Measurements from ENCODE around the gene RAF1. TPM values are rescaled to one million over a fixed set of nuclear protein-coding genes. Genes with fewer than 3 reads are reported as not detected.

The RAF1 gene
- 100 to 1,000 TPM; 116 to 120 TPM for total RNA-seq
- 10 to 100 TPM; 54.1 to 74.0 TPM for polyA plus RNA-seq

- intact Hi-C loops (cut with micrococcal nuclease), result loop anchor here (1.0 to 10.0 kb wide), 6 partner anchors 37 to 301 kb away; partner anchors contain the start of genes MKRN2 and TSEN2
- H3K27ac ChIP-seq (ENCODE audit: low read depth, low read length), result peak within 1 kb of the TSS; percentile 95
- Mint-ChIP-seq H3K27me3 (no peaks in the 10 kb centered on the region), H3K36me3 (peaks cover 0 to 17% of the 10 kb centered on the region in 2 donors), H3K9me3 (peaks cover 0 to 2% (median 0%) of the 10 kb centered on the region in 8 donors), H3K4me3 (peak within 1 kb of the TSS; percentile 88 to 100 (median 98)), H3K27ac (peak within 1 kb of the TSS; percentile 98 to 99 (median 99)), H3K4me1 (peaks cover 20 to 48% (median 29%) of the 10 kb centered on the region in 4 donors)
- H3K4me3 ChIP-seq (ENCODE audit: low read length in 2 of 2), result peak within 1 kb of the TSS; percentile 93 to 99
- H3K9me3 ChIP-seq (ENCODE audit: control insufficient read depth in 1 of 2, low read length in 2 of 2), result no peaks in the 10 kb centered on the region
- DNase-seq, result peak; percentile 97 to 98 (median 98)
- H3K27me3 ChIP-seq (ENCODE audit: insufficient read depth, low read length), result no peaks in the 10 kb centered on the region
- peaks cover 40% of the 10 kb centered on the region for H3K4me1 ChIP-seq (ENCODE audit: insufficient read depth, low read length)
- POLR2A ChIA-PET (ENCODE audit: partially characterized antibody), result interaction anchor here (0.7 to 3.6 kb wide), 33 partner anchors 10 to 1988 kb away, joined by 3 to 29 read pairs (median 3); partner anchors contain the start of genes CAND2, CCDC174, MKRN2 and RPL32
- CTCF ChIA-PET (ENCODE audit: partially characterized antibody), result interaction anchor here (1.4 kb wide), 1 partner anchor 57 kb away, joined by 3 read pairs; no protein-coding TSS in a partner anchor
- no peaks in the 10 kb centered on the region for H3K36me3 ChIP-seq (ENCODE audit: insufficient read depth, low read length)
Observed at GRCh38 chr3:12663936-12664908, at the start of gene RAF1. TSS of gene RAF1 (minus strand) at chr3:12664117. CDS start at chr3:12618721, 45,396 bp downstream.

GRCh38 chr3:12710062-12710461, 46.1 kb upstream of the RAF1 start:
- H3K36me3 ChIP-seq (ENCODE audit: insufficient read depth, low read length), result no peaks in the 10 kb centered on the region
- ChIA-PET CTCF (ENCODE audit: partially characterized antibody) (interaction anchor here (0.8 to 2.3 kb wide), 2 partner anchors 8 to 11 kb away, joined by 3 to 10 read pairs; no protein-coding TSS in a partner anchor), POLR2A (ENCODE audit: partially characterized antibody) (interaction anchor here (0.6 kb wide), 1 partner anchor 46 kb away, joined by 3 read pairs; the partner anchor contains the start of gene RAF1)
- no peaks in the 10 kb centered on the region for H3K9me3 ChIP-seq (ENCODE audit: control insufficient read depth in 1 of 2, low read length in 2 of 2)
- H3K36me3 Mint-ChIP-seq, result no peaks in the 10 kb centered on the region
- H3K4me3 Mint-ChIP-seq, result no peak overlapping the region
- H3K27me3 ChIP-seq (ENCODE audit: insufficient read depth, low read length), result no peaks in the 10 kb centered on the region
- H3K9me3 Mint-ChIP-seq, result no peaks in the 10 kb centered on the region
- no peak overlapping the region for H3K27ac ChIP-seq (ENCODE audit: low read depth, low read length)
- no peaks in the 10 kb centered on the region for H3K4me1 Mint-ChIP-seq
- H3K4me1 ChIP-seq (ENCODE audit: insufficient read depth, low read length), result no peaks in the 10 kb centered on the region
- H3K4me3 ChIP-seq (ENCODE audit: low read length in 2 of 2), result no peak overlapping the region
- intact Hi-C loops (cut with micrococcal nuclease), result no loop called here
- no peak for DNase-seq
- H3K27me3 Mint-ChIP-seq, result peaks cover 1 to 7% of the 10 kb centered on the region in 2 donors
- H3K27ac Mint-ChIP-seq, result no peak overlapping the region

- Histone ChIP-seq H3K36me3 (ENCODE audit: insufficient read depth, low read length) (no peaks in the 10 kb centered on the region), H3K27me3 (ENCODE audit: insufficient read depth, low read length) (no peaks in the 10 kb centered on the region), H3K4me1 (ENCODE audit: insufficient read depth, low read length) (no peaks in the 10 kb centered on the region), H3K9me3 (ENCODE audit: control insufficient read depth in 1 of 2, low read length in 2 of 2) (no peaks in the 10 kb centered on the region), H3K27ac (ENCODE audit: low read depth, low read length) (no peak overlapping the region), H3K4me3 (ENCODE audit: low read length in 2 of 2) (no peak overlapping the region)
- ChIA-PET POLR2A (ENCODE audit: partially characterized antibody) (interaction anchor here (0.6 kb wide), 1 partner anchor 45 kb away, joined by 3 read pairs; the partner anchor contains the start of gene RAF1), CTCF (ENCODE audit: partially characterized antibody) (interaction anchor here (1.1 to 2.3 kb wide), 2 partner anchors 9 to 11 kb away, joined by 5 to 10 read pairs; no protein-coding TSS in a partner anchor)
- Mint-ChIP-seq H3K9me3 (no peaks in the 10 kb centered on the region), H3K4me3 (no peak overlapping the region), H3K27me3 (peaks cover 1 to 7% of the 10 kb centered on the region in 2 donors), H3K27ac (no peak overlapping the region), H3K4me1 (no peaks in the 10 kb centered on the region), H3K36me3 (no peaks in the 10 kb centered on the region)
- no peak for DNase-seq
- intact Hi-C loops (cut with micrococcal nuclease), result no loop called here
Observed at GRCh38 chr3:12709334-12709733, 45.4 kb upstream of the RAF1 start.

- no peak overlapping the region for H3K27ac Mint-ChIP-seq
Observed at GRCh38 chr3:12708584-12709192, 44.8 kb upstream of the RAF1 start.

GRCh38 chr3:12707449-12707848, 43.5 kb upstream of the RAF1 start:
- CTCF ChIA-PET (ENCODE audit: partially characterized antibody), result interaction anchor here (1.1 to 2.0 kb wide), 6 partner anchors 9 to 184 kb away, joined by 3 to 10 read pairs (median 5); no protein-coding TSS in a partner anchor
- H3K27me3 Mint-ChIP-seq, result peaks cover 1 to 9% of the 10 kb centered on the region in 2 donors
- no peaks in the 10 kb centered on the region for H3K9me3 Mint-ChIP-seq
- no peaks in the 10 kb centered on the region for H3K4me1 Mint-ChIP-seq
- H3K27ac Mint-ChIP-seq, result peak overlapping the region in 1 of 7 donors; percentile 42
- DNase-seq, result no peak
- H3K36me3 Mint-ChIP-seq, result no peaks in the 10 kb centered on the region
- Histone ChIP-seq H3K9me3 (ENCODE audit: control insufficient read depth in 1 of 2, low read length in 2 of 2) (no peaks in the 10 kb centered on the region), H3K36me3 (ENCODE audit: insufficient read depth, low read length) (no peaks in the 10 kb centered on the region), H3K4me1 (ENCODE audit: insufficient read depth, low read length) (no peaks in the 10 kb centered on the region), H3K27ac (ENCODE audit: low read depth, low read length) (no peak overlapping the region), H3K27me3 (ENCODE audit: insufficient read depth, low read length) (no peaks in the 10 kb centered on the region), H3K4me3 (ENCODE audit: low read length in 2 of 2) (no peak overlapping the region)
- no peak overlapping the region for H3K4me3 Mint-ChIP-seq
- POLR2A ChIA-PET (ENCODE audit: partially characterized antibody), result no interaction called here
- intact Hi-C loops (cut with micrococcal nuclease), result loop anchor here (2.0 kb wide), 1 partner anchor 185 kb away; no protein-coding TSS in a partner anchor

More at GRCh38 chr3:12708584-12709192, 44.8 kb upstream of the RAF1 start:
- H3K9me3 ChIP-seq (ENCODE audit: control insufficient read depth in 1 of 2, low read length in 2 of 2), result no peaks in the 10 kb centered on the region
- no peaks in the 10 kb centered on the region for H3K36me3 Mint-ChIP-seq
- H3K4me3 Mint-ChIP-seq, result no peak overlapping the region
- peaks cover 1 to 9% of the 10 kb centered on the region in 2 donors for H3K27me3 Mint-ChIP-seq
- intact Hi-C loops (cut with micrococcal nuclease), result no loop called here
- no peaks in the 10 kb centered on the region for H3K27me3 ChIP-seq (ENCODE audit: insufficient read depth, low read length)
- H3K4me1 ChIP-seq (ENCODE audit: insufficient read depth, low read length), result no peaks in the 10 kb centered on the region
- ChIA-PET CTCF (ENCODE audit: partially characterized antibody) (interaction anchor here (1.1 to 1.7 kb wide), 2 partner anchors 8 to 12 kb away, joined by 5 to 9 read pairs; no protein-coding TSS in a partner anchor), POLR2A (ENCODE audit: partially characterized antibody) (no interaction called here)
- no peaks in the 10 kb centered on the region for H3K4me1 Mint-ChIP-seq
- H3K36me3 ChIP-seq (ENCODE audit: insufficient read depth, low read length), result no peaks in the 10 kb centered on the region
- DNase-seq, result no peak
- H3K4me3 ChIP-seq (ENCODE audit: low read length in 2 of 2), result no peak overlapping the region
- H3K27ac ChIP-seq (ENCODE audit: low read depth, low read length), result no peak overlapping the region
- no peaks in the 10 kb centered on the region for H3K9me3 Mint-ChIP-seq

- Histone ChIP-seq H3K4me3 (ENCODE audit: low read length in 2 of 2) (no peak overlapping the region), H3K27me3 (ENCODE audit: insufficient read depth, low read length) (no peaks in the 10 kb centered on the region), H3K36me3 (ENCODE audit: insufficient read depth, low read length) (no peaks in the 10 kb centered on the region), H3K27ac (ENCODE audit: low read depth, low read length) (no peak overlapping the region), H3K4me1 (ENCODE audit: insufficient read depth, low read length) (no peaks in the 10 kb centered on the region), H3K9me3 (ENCODE audit: control insufficient read depth in 1 of 2, low read length in 2 of 2) (no peaks in the 10 kb centered on the region)
- ChIA-PET CTCF (ENCODE audit: partially characterized antibody) (interaction anchor here (0.7 to 2.2 kb wide), 12 partner anchors 8 to 185 kb away, joined by 3 to 11 read pairs (median 5); no protein-coding TSS in a partner anchor), POLR2A (ENCODE audit: partially characterized antibody) (no interaction called here)
- no peak overlapping the region for H3K4me3 Mint-ChIP-seq
- no peaks in the 10 kb centered on the region for H3K36me3 Mint-ChIP-seq
- no peaks in the 10 kb centered on the region for H3K9me3 Mint-ChIP-seq
- H3K27me3 Mint-ChIP-seq, result peaks cover 1 to 9% of the 10 kb centered on the region in 2 donors
- no peak overlapping the region for H3K27ac Mint-ChIP-seq
- H3K4me1 Mint-ChIP-seq, result no peaks in the 10 kb centered on the region
- peak; percentile 46 to 61 (median 52) for DNase-seq
- intact Hi-C loops (cut with micrococcal nuclease), result loop anchor here (1.0 to 2.0 kb wide), 4 partner anchors 14 to 186 kb away; partner anchors contain the start of gene RPL32
Observed at GRCh38 chr3:12706504-12707253, 42.8 kb upstream of the RAF1 start.

Data from CD4-positive, alpha-beta memory T cell (primary cell).